Activated CD8-positive, alpha-beta T cell treated with anti-CD3 and anti-CD28 coated beads for 36 hours (primary cell): Measurements from ENCODE around the gene DGKB. TPM values are rescaled to one million over a fixed set of nuclear protein-coding genes. Genes with fewer than 3 reads are reported as not detected.

Experiments used
- ATAC-seq: fragments of 200-7000 bp; cut with Tn5 transposase; one replicate; pipeline ENCODE4 v1.10.0; 2021; ENCODE audit warnings: mild to moderate bottlenecking, moderate library complexity
- CTCF ChIA-PET: fragments of 350-600 bp; sonication (Branson Sonifier 250); formaldehyde crosslinking; loops from one replicate; lab custom pipeline; 2021; ENCODE audit warnings: antibody characterized with exemption; lab: Charles Lee
- POLR2A ChIA-PET: fragments of 350-600 bp; sonication (Branson Sonifier 250); formaldehyde crosslinking; loops from one replicate; lab custom pipeline; 2021; ENCODE audit warnings: antibody characterized with exemption; lab: Charles Lee
- DNase-seq: peaks from one replicate; pipeline ENCODE4 v3.0.0-alpha.2; 2020
- H3K27ac Mint-ChIP-seq: one replicate; pipeline ENCODE4 v1.8.0; 2021; ENCODE audit warnings: mild to moderate bottlenecking, mixed read lengths
- H3K27me3 Mint-ChIP-seq: one replicate; pipeline ENCODE4 v1.8.0; 2021; ENCODE audit warnings: mixed read lengths
- H3K36me3 Mint-ChIP-seq: one replicate; pipeline ENCODE4 v1.8.0; 2021; ENCODE audit warnings: low read depth, mixed read lengths
- H3K4me1 Mint-ChIP-seq: one replicate; pipeline ENCODE4 v1.8.0; 2021; ENCODE audit warnings: low read depth, mixed read lengths
- H3K4me3 Mint-ChIP-seq: one replicate; pipeline ENCODE4 v1.8.0; 2021; ENCODE audit warnings: mild to moderate bottlenecking, moderate library complexity, mixed read lengths
- H3K9me3 Mint-ChIP-seq: one replicate; pipeline ENCODE4 v1.8.0; 2021; ENCODE audit warnings: mixed read lengths
- intact Hi-C: fragments of 100-400 bp; cut with micrococcal nuclease; formaldehyde crosslinking; loops from one replicate; pipeline ENCODE4 v1.10.0; 2022
- total RNA-seq, 2 experiments: library from RNA; stranded (reverse); gene quantifications; one replicate each; pipeline ENCODE4 v1.2.3, GENCODE V29; 2021
- TF ChIP-seq, protein P1 (sequence below): fragments of 200-600 bp; IDR thresholded peaks from one replicate; pipeline ENCODE4 v1.8.0; 2022; ENCODE audit warnings: antibody characterized with exemption, mild to moderate bottlenecking

The DGKB gene
- total RNA-seq, 2 experiments from 2014 or later, result not detected

DNA sequence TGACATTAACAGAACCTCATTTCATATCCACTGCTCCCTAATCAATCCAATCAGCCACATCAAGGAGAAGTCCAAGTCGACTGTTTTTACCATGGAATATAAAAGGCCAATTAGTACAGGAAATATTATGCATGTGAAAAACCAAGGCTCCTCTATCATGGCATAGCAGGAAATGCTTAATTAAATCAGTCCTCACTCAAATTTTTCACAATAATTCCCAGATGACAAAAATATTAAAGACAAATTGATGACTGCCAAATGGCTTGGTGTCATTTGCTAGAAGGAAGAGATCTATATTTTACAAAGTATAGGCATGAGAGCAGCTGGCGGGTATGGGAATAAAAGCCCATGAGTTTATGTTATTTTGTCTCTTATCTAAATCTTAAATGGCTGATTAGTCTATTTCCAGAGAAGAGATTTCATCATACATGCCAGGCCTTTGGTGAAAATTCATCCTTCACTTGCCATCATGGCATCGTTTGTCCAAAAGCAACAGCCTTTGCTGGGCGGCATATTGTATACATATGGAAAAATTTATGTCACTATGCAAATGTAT, 219.6 kb downstream of the DGKB start:
- Mint-ChIP-seq H3K27ac (no peak overlapping the region), H3K36me3 (no peaks in the 10 kb centered on the region), H3K4me1 (no peaks in the 10 kb centered on the region), H3K4me3 (no peak overlapping the region), H3K27me3 (peaks cover 2% of the 10 kb centered on the region), H3K9me3 (no peaks in the 10 kb centered on the region)
- intact Hi-C loops, result no loop called here
- POLR2A ChIA-PET, result no interaction called here
- CTCF ChIA-PET, result no interaction called here
- no peak for ATAC-seq
- TF ChIP-seq, protein P1, sequence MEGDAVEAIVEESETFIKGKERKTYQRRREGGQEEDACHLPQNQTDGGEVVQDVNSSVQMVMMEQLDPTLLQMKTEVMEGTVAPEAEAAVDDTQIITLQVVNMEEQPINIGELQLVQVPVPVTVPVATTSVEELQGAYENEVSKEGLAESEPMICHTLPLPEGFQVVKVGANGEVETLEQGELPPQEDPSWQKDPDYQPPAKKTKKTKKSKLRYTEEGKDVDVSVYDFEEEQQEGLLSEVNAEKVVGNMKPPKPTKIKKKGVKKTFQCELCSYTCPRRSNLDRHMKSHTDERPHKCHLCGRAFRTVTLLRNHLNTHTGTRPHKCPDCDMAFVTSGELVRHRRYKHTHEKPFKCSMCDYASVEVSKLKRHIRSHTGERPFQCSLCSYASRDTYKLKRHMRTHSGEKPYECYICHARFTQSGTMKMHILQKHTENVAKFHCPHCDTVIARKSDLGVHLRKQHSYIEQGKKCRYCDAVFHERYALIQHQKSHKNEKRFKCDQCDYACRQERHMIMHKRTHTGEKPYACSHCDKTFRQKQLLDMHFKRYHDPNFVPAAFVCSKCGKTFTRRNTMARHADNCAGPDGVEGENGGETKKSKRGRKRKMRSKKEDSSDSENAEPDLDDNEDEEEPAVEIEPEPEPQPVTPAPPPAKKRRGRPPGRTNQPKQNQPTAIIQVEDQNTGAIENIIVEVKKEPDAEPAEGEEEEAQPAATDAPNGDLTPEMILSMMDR, result no peak
- no peak for DNase-seq

DNA sequence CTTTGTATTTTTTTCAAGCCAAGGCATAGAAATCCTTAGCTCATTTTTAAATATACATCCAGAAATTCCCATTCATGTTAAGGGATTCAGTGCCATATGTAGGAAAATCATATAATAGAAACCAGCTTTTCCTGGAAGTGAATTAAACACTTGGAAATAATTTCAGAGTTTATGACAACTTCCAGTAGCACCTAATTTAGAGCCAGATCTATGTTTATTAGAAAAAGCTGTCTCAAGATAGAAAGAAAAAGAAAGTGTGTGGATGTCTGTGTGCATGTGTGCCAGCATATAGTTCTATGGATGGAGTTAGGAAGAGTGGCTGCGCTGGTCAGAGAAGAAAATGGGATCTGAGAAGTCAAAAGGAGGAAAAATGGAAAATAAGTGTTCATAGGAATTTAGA, 225.7 kb downstream of the DGKB start:
- TF ChIP-seq, protein P1, result no peak
- intact Hi-C loops, result no loop called here
- no peaks in the 10 kb centered on the region for H3K9me3 Mint-ChIP-seq
- H3K4me1 Mint-ChIP-seq, result no peaks in the 10 kb centered on the region
- peaks cover 2% of the 10 kb centered on the region for H3K27me3 Mint-ChIP-seq
- no peak for ATAC-seq
- H3K36me3 Mint-ChIP-seq, result no peaks in the 10 kb centered on the region
- no peak overlapping the region for H3K27ac Mint-ChIP-seq
- no peak for DNase-seq
- ChIA-PET POLR2A (no interaction called here), CTCF (no interaction called here)
- no peak overlapping the region for H3K4me3 Mint-ChIP-seq

DNA sequence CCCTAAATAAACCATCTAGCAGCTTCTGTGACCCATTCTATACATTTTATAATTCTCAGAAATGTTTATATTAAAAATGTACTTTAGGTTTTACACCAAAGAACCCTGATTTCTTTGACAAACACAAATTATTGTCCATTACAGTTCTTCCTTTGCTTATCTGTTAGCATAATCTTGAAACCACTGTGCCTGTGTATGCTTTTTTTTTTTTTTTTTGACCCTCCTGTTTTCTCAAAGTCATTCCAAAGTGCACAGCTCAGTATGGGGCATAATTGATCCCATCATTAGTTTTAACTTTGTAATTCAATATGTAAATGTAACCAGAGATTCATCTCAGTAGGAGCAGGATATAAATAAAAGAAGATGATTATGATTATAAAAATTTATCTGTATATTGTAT, 229.3 kb downstream of the DGKB start:
- H3K4me1 Mint-ChIP-seq, result no peaks in the 10 kb centered on the region
- DNase-seq, result no peak
- TF ChIP-seq, protein P1, result no peak
- intact Hi-C loops, result no loop called here
- H3K9me3 Mint-ChIP-seq, result no peaks in the 10 kb centered on the region
- CTCF ChIA-PET, result interaction anchor here (1.3 kb wide), 1 partner anchor 19 kb away, joined by 5 read pairs; no protein-coding TSS in a partner anchor
- no peak overlapping the region for H3K27ac Mint-ChIP-seq
- no peak for ATAC-seq
- no peaks in the 10 kb centered on the region for H3K36me3 Mint-ChIP-seq
- H3K27me3 Mint-ChIP-seq, result peaks cover under 1% of the 10 kb centered on the region
- POLR2A ChIA-PET, result no interaction called here
- no peak overlapping the region for H3K4me3 Mint-ChIP-seq

DNA sequence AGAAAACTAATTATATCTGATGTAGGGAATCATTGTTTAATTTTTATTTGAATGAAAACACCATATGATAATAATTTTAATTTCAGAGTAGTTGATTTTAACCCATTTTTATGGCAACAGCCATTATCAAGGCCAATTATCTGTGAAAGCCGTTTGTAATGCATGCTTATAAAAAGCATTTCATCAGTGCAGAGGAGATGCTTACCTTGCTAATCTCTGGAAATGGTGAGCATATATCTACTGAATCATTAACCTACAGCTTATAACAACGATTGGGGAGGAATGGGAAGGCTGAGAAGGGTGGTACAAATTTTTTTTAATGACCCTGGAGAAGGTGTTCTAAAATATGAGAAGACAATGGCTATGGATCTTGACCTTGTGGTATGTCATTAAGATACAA, 235.6 kb downstream of the DGKB start:
- POLR2A ChIA-PET, result no interaction called here

DNA sequence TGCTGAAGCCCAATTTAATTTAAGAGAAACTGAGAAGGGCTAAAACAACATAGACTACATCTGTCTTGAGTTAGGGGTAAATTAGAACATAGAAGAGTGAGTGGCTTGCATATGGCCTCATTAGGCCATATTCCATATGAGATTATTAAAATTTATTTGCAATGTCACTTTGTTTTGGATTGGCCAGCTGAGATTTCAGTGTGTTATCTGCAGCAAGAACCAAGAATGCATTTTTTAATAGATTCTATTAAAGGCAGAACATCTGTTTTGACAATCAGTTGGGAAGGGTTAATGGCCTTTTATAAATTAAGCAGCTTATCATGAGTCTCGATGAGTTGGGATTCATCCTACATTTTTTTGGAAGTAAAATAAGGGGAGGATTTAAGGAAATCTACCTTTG, 236.2 kb downstream of the DGKB start:
- Mint-ChIP-seq H3K4me3 (no peak overlapping the region), H3K9me3 (no peaks in the 10 kb centered on the region), H3K27ac (no peak overlapping the region), H3K36me3 (no peaks in the 10 kb centered on the region), H3K4me1 (no peaks in the 10 kb centered on the region), H3K27me3 (no peaks in the 10 kb centered on the region)
- ATAC-seq (no peak), DNase-seq (no peak)
- intact Hi-C loops, result no loop called here
- ChIA-PET CTCF (no interaction called here), POLR2A (no interaction called here)
- TF ChIP-seq, protein P1, result no peak

More for the DNA sequence above, 235.6 kb downstream of the DGKB start:
- Mint-ChIP-seq H3K27me3 (no peaks in the 10 kb centered on the region), H3K4me1 (no peaks in the 10 kb centered on the region), H3K4me3 (no peak overlapping the region), H3K36me3 (no peaks in the 10 kb centered on the region), H3K9me3 (no peaks in the 10 kb centered on the region), H3K27ac (no peak overlapping the region)
- ATAC-seq (no peak), DNase-seq (no peak)
- TF ChIP-seq, protein P1, result no peak
- CTCF ChIA-PET, result interaction anchor here (1.1 kb wide), 1 partner anchor 25 kb away, joined by 3 read pairs; no protein-coding TSS in a partner anchor
- intact Hi-C loops, result no loop called here
